ENCODE results near the gene DENND2A. TPM values are rescaled to one million over a fixed set of nuclear protein-coding genes. Genes with fewer than 3 reads are reported as not detected.
"Not testable (repeated sequence)": the region's sequence is repeated elsewhere in the genome, so short reads cannot be mapped to it uniquely, and the experiment has no call there.

DENND2A gene
- total RNA-seq, 1 donor from 2014 or later: 39.8 TPM

DNA sequence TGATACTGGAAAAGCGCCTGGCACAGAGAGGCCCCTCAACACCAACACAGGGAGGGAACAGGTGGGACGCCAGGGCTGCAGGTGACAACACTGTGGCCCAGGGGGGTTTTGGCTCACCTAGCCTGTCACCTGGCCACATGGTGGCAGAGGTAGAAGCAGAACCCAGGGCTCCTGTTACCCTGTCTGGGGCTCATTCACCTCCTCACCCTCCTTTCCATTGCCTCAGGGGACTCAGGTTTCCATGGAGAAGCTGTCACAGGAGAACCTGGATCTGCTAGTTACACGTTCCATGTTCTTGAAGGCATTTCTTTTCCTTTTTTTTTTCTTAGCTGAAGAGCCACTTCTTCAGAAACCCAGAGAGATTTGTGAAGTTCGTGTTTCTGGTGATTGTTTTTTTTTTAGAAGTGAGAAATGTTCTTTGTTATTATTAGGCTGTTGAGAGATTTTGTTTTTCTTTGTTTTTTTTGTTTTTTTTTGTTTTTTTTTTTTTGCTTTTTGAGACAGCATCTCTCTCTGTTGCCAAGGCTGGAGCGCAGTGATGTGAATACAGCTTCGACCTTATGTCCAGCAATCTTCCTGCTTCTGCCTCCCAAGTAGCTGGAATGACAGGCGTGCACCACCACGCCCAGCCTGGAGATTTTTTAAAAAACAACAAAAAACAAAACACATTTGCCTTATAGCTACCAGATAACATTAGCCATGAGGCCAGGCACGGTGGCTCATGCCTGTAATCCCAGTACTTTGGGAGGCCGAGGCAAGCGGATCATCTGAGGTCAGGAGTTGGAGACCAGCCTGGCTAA is 16.0 kb downstream of the DENND2A start:
- peaks cover 3% of the 10 kb centered on the region for H3K4me1 Mint-ChIP-seq (ENCODE audit: low read depth)
- peak overlapping the region; percentile 12 for H3K27ac Mint-ChIP-seq
- no peaks in the 10 kb centered on the region for H3K27me3 Mint-ChIP-seq

GRCh38 chr7:140623980-140624379 is 16.6 kb downstream of the DENND2A start:
- Mint-ChIP-seq H3K4me1 (ENCODE audit: low read depth) (peaks cover 1% of the 10 kb centered on the region), H3K36me3 (ENCODE audit: insufficient read depth) (peaks cover 3% of the 10 kb centered on the region), H3K9me3 (ENCODE audit: low read depth) (peaks cover 1% of the 10 kb centered on the region), H3K27me3 (no peaks in the 10 kb centered on the region), H3K4me3 (ENCODE audit: low read depth) (no peak overlapping the region), H3K27ac (no peak overlapping the region)
- TF ChIP-seq, protein P1, sequence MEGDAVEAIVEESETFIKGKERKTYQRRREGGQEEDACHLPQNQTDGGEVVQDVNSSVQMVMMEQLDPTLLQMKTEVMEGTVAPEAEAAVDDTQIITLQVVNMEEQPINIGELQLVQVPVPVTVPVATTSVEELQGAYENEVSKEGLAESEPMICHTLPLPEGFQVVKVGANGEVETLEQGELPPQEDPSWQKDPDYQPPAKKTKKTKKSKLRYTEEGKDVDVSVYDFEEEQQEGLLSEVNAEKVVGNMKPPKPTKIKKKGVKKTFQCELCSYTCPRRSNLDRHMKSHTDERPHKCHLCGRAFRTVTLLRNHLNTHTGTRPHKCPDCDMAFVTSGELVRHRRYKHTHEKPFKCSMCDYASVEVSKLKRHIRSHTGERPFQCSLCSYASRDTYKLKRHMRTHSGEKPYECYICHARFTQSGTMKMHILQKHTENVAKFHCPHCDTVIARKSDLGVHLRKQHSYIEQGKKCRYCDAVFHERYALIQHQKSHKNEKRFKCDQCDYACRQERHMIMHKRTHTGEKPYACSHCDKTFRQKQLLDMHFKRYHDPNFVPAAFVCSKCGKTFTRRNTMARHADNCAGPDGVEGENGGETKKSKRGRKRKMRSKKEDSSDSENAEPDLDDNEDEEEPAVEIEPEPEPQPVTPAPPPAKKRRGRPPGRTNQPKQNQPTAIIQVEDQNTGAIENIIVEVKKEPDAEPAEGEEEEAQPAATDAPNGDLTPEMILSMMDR (IDR thresholded peaks at IDR 0.05; ENCODE audit: unreplicated experiment): no peak
- no peak for DNase-seq (ENCODE audit: low spot score, unreplicated experiment)

More for the DNA sequence above, 16.0 kb downstream of the DENND2A start:
- Mint-ChIP-seq H3K4me3 (ENCODE audit: low read depth) (no peak overlapping the region), H3K36me3 (ENCODE audit: insufficient read depth) (peaks cover 7% of the 10 kb centered on the region), H3K9me3 (ENCODE audit: low read depth) (peaks cover 4% of the 10 kb centered on the region)
- no peak for DNase-seq (ENCODE audit: low spot score, unreplicated experiment)
- TF ChIP-seq, protein P1 (IDR thresholded peaks at IDR 0.05; ENCODE audit: unreplicated experiment): no peak

DNA sequence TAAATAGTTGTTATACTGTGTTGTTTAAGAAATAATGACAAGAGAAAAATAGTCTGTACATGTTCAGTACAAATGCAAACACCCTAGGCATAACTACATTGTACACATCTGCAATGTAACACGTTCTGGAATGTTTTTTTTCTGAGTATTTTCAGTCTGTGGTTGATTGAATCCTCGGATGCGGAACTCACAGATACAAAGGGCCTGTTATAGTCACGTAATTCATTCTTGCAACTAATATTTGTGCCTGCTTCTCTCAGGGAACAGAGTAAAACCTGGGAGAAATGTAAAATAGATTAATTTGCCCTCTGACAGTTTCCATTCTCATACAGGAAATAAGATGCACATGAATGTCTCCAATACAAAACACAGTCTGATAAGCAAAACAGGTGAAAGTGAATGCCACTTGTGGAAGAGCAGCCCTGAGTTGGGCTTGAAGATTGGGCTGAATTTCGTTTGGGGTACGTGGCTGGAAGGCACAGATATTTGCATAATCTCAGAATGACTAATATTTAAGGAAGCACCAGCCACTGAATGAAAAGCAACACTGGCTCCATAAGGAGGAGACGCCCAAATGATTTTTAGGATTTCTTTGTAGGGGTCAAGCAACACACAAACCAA is 19.1 kb downstream of the DENND2A start:
- TF ChIP-seq, protein P1 (IDR thresholded peaks at IDR 0.05; ENCODE audit: unreplicated experiment): no peak
- peaks cover 1% of the 10 kb centered on the region for H3K4me1 Mint-ChIP-seq (ENCODE audit: low read depth)
- H3K36me3 Mint-ChIP-seq (ENCODE audit: insufficient read depth): peaks cover 2% of the 10 kb centered on the region
- no peak overlapping the region for H3K4me3 Mint-ChIP-seq (ENCODE audit: low read depth)
- H3K27ac Mint-ChIP-seq: no peak overlapping the region
- H3K27me3 Mint-ChIP-seq: no peaks in the 10 kb centered on the region
- no peaks in the 10 kb centered on the region for H3K9me3 Mint-ChIP-seq (ENCODE audit: low read depth)
- no peak for DNase-seq (ENCODE audit: low spot score, unreplicated experiment)

DNA sequence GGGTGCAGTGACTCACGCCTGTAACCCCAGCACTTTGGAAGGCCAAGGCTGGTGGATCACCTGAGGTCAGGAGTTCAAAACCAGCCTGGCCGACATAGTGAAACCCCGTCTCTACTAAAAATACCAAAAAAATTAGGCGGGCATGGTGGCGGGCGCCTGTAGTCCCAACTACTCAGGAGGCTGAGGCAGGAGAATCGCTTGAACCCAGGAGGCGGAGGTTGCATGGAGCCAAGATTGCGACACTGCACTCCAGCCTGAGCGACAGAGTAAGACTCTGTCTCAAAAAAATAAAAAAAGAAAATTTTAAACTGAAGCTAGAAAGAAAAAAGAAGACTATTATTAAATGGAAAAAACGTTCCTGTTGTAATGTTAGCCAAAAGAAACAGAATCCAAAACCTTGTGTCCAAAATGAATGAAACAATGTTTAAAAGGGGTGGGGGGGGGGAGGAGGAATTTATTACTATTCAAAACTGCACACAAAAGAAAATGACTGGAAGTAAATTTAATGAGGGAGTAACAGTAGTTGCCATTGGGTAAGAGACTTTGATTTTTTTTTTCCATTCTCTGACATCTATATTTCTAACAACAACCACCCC is 20.6 kb downstream of the DENND2A start:
- not testable (repeated sequence) for H3K4me3 Mint-ChIP-seq (ENCODE audit: low read depth); DNase-seq (ENCODE audit: low spot score, unreplicated experiment); H3K36me3 Mint-ChIP-seq (ENCODE audit: insufficient read depth); H3K4me1 Mint-ChIP-seq (ENCODE audit: low read depth); H3K9me3 Mint-ChIP-seq (ENCODE audit: low read depth); H3K27me3 Mint-ChIP-seq; H3K27ac Mint-ChIP-seq

GRCh38 chr7:140619176-140619575 is 21.4 kb downstream of the DENND2A start:
- Mint-ChIP-seq H3K4me3 (ENCODE audit: low read depth) (no peak overlapping the region), H3K9me3 (ENCODE audit: low read depth) (no peaks in the 10 kb centered on the region), H3K4me1 (ENCODE audit: low read depth) (no peaks in the 10 kb centered on the region), H3K27me3 (no peaks in the 10 kb centered on the region), H3K27ac (no peak overlapping the region), H3K36me3 (ENCODE audit: insufficient read depth) (no peaks in the 10 kb centered on the region)
- no peak for DNase-seq (ENCODE audit: low spot score, unreplicated experiment)
- TF ChIP-seq, protein P1 (IDR thresholded peaks at IDR 0.05; ENCODE audit: unreplicated experiment): no peak

Data from progenitor cell of endocrine pancreas (in vitro differentiated cells).